Caco-2 (cell line): ENCODE measurements around the gene SLC25A20. TPM values are rescaled to one million over a fixed set of nuclear protein-coding genes. Genes with fewer than 3 reads are reported as not detected.

Source experiments
- BruUV-seq: library from RNA; stranded (reverse); fragments of 400-500 nt; replicated peaks from 2 replicates; lab custom pipeline; 2021; lab: Mats Ljungman, UMichigan
- CTCF ChIA-PET: fragments of 300-600 bp; sonication (Branson Sonifier 250); formaldehyde crosslinking; loops from one replicate; lab custom pipeline; 2022; ENCODE audit warnings: antibody characterized with exemption; lab: Charles Lee
- POLR2A ChIA-PET: fragments of 300-600 bp; sonication (Branson Sonifier 250); formaldehyde crosslinking; loops from one replicate; lab custom pipeline; 2022; ENCODE audit warnings: antibody characterized with exemption; lab: Charles Lee
- DNase-seq, 2 experiments: peaks; one replicate each; pipeline versions ENCODE4 v3.0.0 to v3.0.0-alpha.2; 2020 to 2022
- H3K27me3 ChIP-seq: replicated peaks from 2 replicates; pipeline ENCODE4 v1.6.0; 2011; ENCODE audit warnings: low read length; ENCODE audit not compliant: control insufficient read depth, insufficient read depth
- H3K36me3 ChIP-seq: 2 replicates; pipeline ENCODE4 v1.5.1; 2011; ENCODE audit warnings: low read length; ENCODE audit not compliant: control insufficient read depth, insufficient read depth
- H3K4me1 ChIP-seq: fragments of 250-450 bp; sonication (Bioruptor Pico); 2 replicates; pipeline ENCODE4 v1.5.1; 2020; ENCODE audit warnings: mild to moderate bottlenecking
- H3K4me3 ChIP-seq: 2 replicates; pipeline ENCODE4 v1.5.1; 2011; ENCODE audit warnings: low read depth, mild to moderate bottlenecking, control low read depth, low read length
- H3K9me3 ChIP-seq: fragments of 250-450 bp; sonication (Bioruptor Pico); 2 replicates; pipeline ENCODE4 v1.5.1; 2020; ENCODE audit warnings: mild to moderate bottlenecking, moderate library complexity
- H3K27ac Mint-ChIP-seq: one replicate; pipeline ENCODE4 v1.8.0; 2022; ENCODE audit warnings: mixed read lengths; ENCODE audit not compliant: unreplicated experiment
- H3K27me3 Mint-ChIP-seq: one replicate; pipeline ENCODE4 v1.8.0; 2022; ENCODE audit warnings: mixed read lengths; ENCODE audit not compliant: insufficient read depth, unreplicated experiment
- H3K36me3 Mint-ChIP-seq: one replicate; pipeline ENCODE4 v1.8.0; 2022; ENCODE audit warnings: mild to moderate bottlenecking, mixed read lengths; ENCODE audit not compliant: insufficient read depth, unreplicated experiment
- H3K4me1 Mint-ChIP-seq: one replicate; pipeline ENCODE4 v1.8.0; 2022; ENCODE audit warnings: low read depth, mixed read lengths; ENCODE audit not compliant: unreplicated experiment
- H3K4me3 Mint-ChIP-seq: one replicate; pipeline ENCODE4 v1.8.0; 2022; ENCODE audit warnings: mild to moderate bottlenecking, moderate library complexity, mixed read lengths; ENCODE audit not compliant: unreplicated experiment
- H3K9me3 Mint-ChIP-seq: one replicate; pipeline ENCODE4 v1.8.0; 2022; ENCODE audit warnings: mixed read lengths; ENCODE audit not compliant: unreplicated experiment
- CTCF ChIP-seq, 2 experiments: fragments of 200-600 bp in 1 of 2; IDR thresholded peaks; 1 replicate in 1 of 2; 2 replicates in 1 of 2; pipeline versions ENCODE4 v1.5.1 to v1.8.0; 2011 to 2022; ENCODE audit warnings: antibody characterized with exemption in 1 of 2, control low read depth in 1 of 2, inconsistent platforms in 1 of 2, low read depth in 1 of 2, low read length in 1 of 2, mild to moderate bottlenecking in 1 of 2, moderate library complexity in 1 of 2; ENCODE audit not compliant: insufficient read depth in 1 of 2, severe bottlenecking in 1 of 2, unreplicated experiment in 1 of 2
- intact Hi-C: fragments of 100-400 bp; cut with micrococcal nuclease; formaldehyde crosslinking; loops from one replicate; pipeline ENCODE4 v1.10.0; 2022; ENCODE audit not compliant: unreplicated experiment
- total RNA-seq: library from RNA; stranded (reverse); gene quantifications from 2 replicates; pipeline ENCODE4 v1.2.3, GENCODE V29; 2022

The SLC25A20 gene
- total RNA-seq, 1 experiment from 2014 or later, result 19.3 TPM

GRCh38 chr3:48855681-48856447, 42.8 kb downstream of the SLC25A20 start:
- Mint-ChIP-seq H3K9me3 (no peaks in the 10 kb centered on the region), H3K36me3 (no peaks in the 10 kb centered on the region), H3K27me3 (no peaks in the 10 kb centered on the region), H3K4me3 (no peak overlapping the region), H3K27ac (no peak overlapping the region), H3K4me1 (no peaks in the 10 kb centered on the region)
- POLR2A ChIA-PET, result interaction anchor here (0.6 kb wide), 3 partner anchors 64 to 690 kb away, joined by 4 to 5 read pairs (median 4); no protein-coding TSS in a partner anchor
- Histone ChIP-seq H3K4me1 (no peaks in the 10 kb centered on the region), H3K36me3 (no peaks in the 10 kb centered on the region; the same call in 1 of the 2 replicates), H3K9me3 (no peaks in the 10 kb centered on the region), H3K27me3 (no peaks in the 10 kb centered on the region), H3K4me3 (no peak overlapping the region)
- no TSS peak for BruUV-seq
- peak in 1 of 2 experiments; percentile 32 for TF ChIP-seq CTCF (IDR thresholded peaks at IDR 0.05; ENCODE audit: insufficient read depth in 1 of 2, low read depth in 1 of 2, low read length in 1 of 2, severe bottlenecking in 1 of 2, unreplicated experiment in 1 of 2)
- intact Hi-C loops, result no loop called here
- DNase-seq, result no peak
- CTCF ChIA-PET, result interaction anchor here (0.6 to 0.7 kb wide), 4 partner anchors 41 to 702 kb away, joined by 3 to 5 read pairs (median 4); no protein-coding TSS in a partner anchor

- H3K36me3 ChIP-seq, result no peaks in the 10 kb centered on the region
- Mint-ChIP-seq H3K27me3 (no peaks in the 10 kb centered on the region), H3K4me3 (no peak overlapping the region), H3K27ac (no peak overlapping the region), H3K4me1 (no peaks in the 10 kb centered on the region), H3K36me3 (no peaks in the 10 kb centered on the region), H3K9me3 (no peaks in the 10 kb centered on the region)
- no peak for DNase-seq
- TF ChIP-seq CTCF (IDR thresholded peaks at IDR 0.05; ENCODE audit: insufficient read depth in 1 of 2, low read depth in 1 of 2, low read length in 1 of 2, severe bottlenecking in 1 of 2, unreplicated experiment in 1 of 2), result no peak
- H3K27me3 ChIP-seq, result no peaks in the 10 kb centered on the region
- intact Hi-C loops, result no loop called here
- BruUV-seq, result no TSS peak
- H3K4me3 ChIP-seq, result no peak overlapping the region
- no peaks in the 10 kb centered on the region for H3K4me1 ChIP-seq
- ChIA-PET CTCF (no interaction called here), POLR2A (no interaction called here)
- H3K9me3 ChIP-seq, result no peaks in the 10 kb centered on the region
Observed at GRCh38 chr3:48852151-48852550, 46.5 kb downstream of the SLC25A20 start.

GRCh38 chr3:48851407-48851806, 47.3 kb downstream of the SLC25A20 start:
- no peak overlapping the region for H3K27ac Mint-ChIP-seq

More at GRCh38 chr3:48851407-48851806, 47.3 kb downstream of the SLC25A20 start:
- Histone ChIP-seq H3K36me3 (no peaks in the 10 kb centered on the region), H3K4me1 (no peaks in the 10 kb centered on the region), H3K27me3 (no peaks in the 10 kb centered on the region), H3K9me3 (no peaks in the 10 kb centered on the region), H3K4me3 (no peak overlapping the region)
- CTCF ChIA-PET, result no interaction called here
- no peak for TF ChIP-seq CTCF (IDR thresholded peaks at IDR 0.05; ENCODE audit: insufficient read depth in 1 of 2, low read depth in 1 of 2, low read length in 1 of 2, severe bottlenecking in 1 of 2, unreplicated experiment in 1 of 2)
- POLR2A ChIA-PET, result interaction anchor here (0.6 kb wide), 1 partner anchor 69 kb away, joined by 5 read pairs; no protein-coding TSS in a partner anchor
- Mint-ChIP-seq H3K36me3 (no peaks in the 10 kb centered on the region), H3K9me3 (no peaks in the 10 kb centered on the region), H3K4me1 (no peaks in the 10 kb centered on the region), H3K27me3 (no peaks in the 10 kb centered on the region), H3K4me3 (no peak overlapping the region)
- DNase-seq, result peak in 1 of 2 experiments; percentile 14
- BruUV-seq, result no TSS peak
- intact Hi-C loops, result no loop called here
